G401 (cell line): Measurements from ENCODE around the gene ZNF621. TPM values are rescaled to one million over a fixed set of nuclear protein-coding genes. Genes with fewer than 3 reads are reported as not detected.

Experiments used
- DNase-seq: peaks from one replicate; pipeline ENCODE4 v3.0.0-alpha.2; 2015; ENCODE audit warnings: low spot score
- in situ Hi-C: cut with HindIII; loops from 2 replicates; pipeline ENCODE4 v1.10.0; 2016; ENCODE audit warnings: low sequenced_read_pairs, mixed read lengths
- total RNA-seq: library from RNA; depleted of rRNA; stranded (reverse); fragments of >200 nt; shearing (Covaris generic); gene quantifications from 2 replicates; pipeline ENCODE4 v1.2.3, GENCODE V29; 2014; rRNA removed

ZNF621 gene
- total RNA-seq, 1 experiment from 2014 or later = 17.9 TPM

DNA sequence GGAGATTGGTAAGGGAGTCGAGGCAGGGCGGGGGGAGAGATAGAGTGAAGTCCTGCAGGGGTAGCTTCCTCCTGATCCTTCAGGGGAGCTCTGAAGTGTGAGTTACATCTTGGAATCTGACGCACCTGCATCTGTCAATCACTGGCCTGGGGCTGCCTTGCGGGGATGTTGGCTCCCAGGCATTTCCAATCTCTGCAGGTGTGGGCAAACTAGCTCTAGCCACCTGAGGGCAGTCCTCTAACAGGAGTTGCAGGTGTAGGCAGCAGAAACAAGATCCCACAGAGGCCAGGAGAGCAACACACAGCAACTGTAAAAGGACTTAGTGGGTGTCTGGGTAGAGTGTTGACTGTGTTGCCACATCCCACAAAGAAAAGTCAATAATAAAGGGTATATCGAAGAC is 63.6 kb downstream of the ZNF621 start:
- in situ Hi-C loops = no loop called here
- no peak for DNase-seq

Other genes with a start within 250 kb of the ZNF621 start
- 24.4 and 34.2 TPM in 2 replicates for gene EIF1B, start 215.3 kb upstream of the ZNF621 start, total RNA-seq
- not detected in 2 replicates for gene ENTPD3, start 137.8 kb upstream of the ZNF621 start, total RNA-seq
- gene RPL14, start 67.6 kb upstream of the ZNF621 start, total RNA-seq = 174 and 244 TPM in 2 replicates
- gene ZNF619, start 47.8 kb upstream of the ZNF621 start, total RNA-seq = 5.4 and 7.8 TPM in 2 replicates
- 5.4 and 10.0 TPM in 2 replicates for gene ZNF620, start 18.9 kb upstream of the ZNF621 start, total RNA-seq